ENCODE measurements around the gene ZFP36. TPM values are rescaled to one million over a fixed set of nuclear protein-coding genes. Genes with fewer than 3 reads are reported as not detected.
"Not testable (repeated sequence)": the region's sequence is repeated elsewhere in the genome, so short reads cannot be mapped to it uniquely, and the experiment has no call there.

Gene ZFP36
- total and polyA plus RNA-seq, 5 donors from 2014 or later, result 89.8 to 1,400 (median 116) TPM

DNA sequence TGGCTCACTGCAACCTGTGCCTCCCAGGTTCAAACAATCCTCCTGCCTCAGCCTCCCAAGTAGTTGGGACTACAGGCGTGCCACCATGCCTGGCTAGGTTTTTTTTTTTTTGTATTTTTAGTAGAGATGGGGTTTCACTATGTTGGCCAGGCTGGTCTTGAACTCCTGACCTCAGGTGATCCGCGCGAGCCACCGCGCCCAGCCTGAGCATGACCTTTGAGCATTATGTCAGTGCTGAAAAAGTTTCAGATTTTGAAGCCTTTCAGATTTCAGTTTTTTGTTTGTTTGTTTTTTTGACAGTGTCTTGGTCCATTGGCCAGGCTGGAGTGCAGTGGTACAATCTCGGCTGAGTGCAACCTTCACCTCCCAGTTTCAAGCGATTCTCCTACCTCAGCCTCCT is 44.6 kb downstream of the ZFP36 start:
- peak overlapping the region in 1 of 4 donors; percentile 28 for H3K4me3 Mint-ChIP-seq
- peaks cover 36% of the 10 kb centered on the region for H3K36me3 ChIP-seq (ENCODE audit: control insufficient read depth, insufficient read depth, low read length)
- peaks cover 43% of the 10 kb centered on the region for H3K36me3 Mint-ChIP-seq

More for the DNA sequence above, 44.6 kb downstream of the ZFP36 start:
- H3K27me3 Mint-ChIP-seq; H3K27me3 ChIP-seq (ENCODE audit: control insufficient read depth, insufficient read depth, low read length); H3K9me3 Mint-ChIP-seq; H3K9me3 ChIP-seq (ENCODE audit: control insufficient read depth in 2 of 2, low read length in 2 of 2); H3K27ac Mint-ChIP-seq; DNase-seq; H3K27ac ChIP-seq (ENCODE audit: insufficient read depth, low read length, poor library complexity, severe bottlenecking); H3K4me3 ChIP-seq (ENCODE audit: low read depth, low read length); ATAC-seq (ENCODE audit: low read depth in 2 of 2): not testable (repeated sequence)
- H3K4me1 ChIP-seq (ENCODE audit: control insufficient read depth, insufficient read depth, low read length, poor library complexity, severe bottlenecking), result peaks cover 41% of the 10 kb centered on the region
- H3K4me1 Mint-ChIP-seq, result peaks cover 23 to 69% (median 55%) of the 10 kb centered on the region in 4 donors

Other genes with a start within 250 kb of the ZFP36 start
- not detected for gene NCCRP1, start 209.9 kb upstream of the ZFP36 start, total RNA-seq
- not detected for gene NCCRP1, start 209.9 kb upstream of the ZFP36 start, polyA plus RNA-seq
- gene SYCN, start 202.6 kb upstream of the ZFP36 start, total RNA-seq, result not detected
- gene SYCN, start 202.6 kb upstream of the ZFP36 start, polyA plus RNA-seq, result not detected
- not detected for gene IFNL3, start 161.8 kb upstream of the ZFP36 start, total RNA-seq
- gene IFNL3, start 161.8 kb upstream of the ZFP36 start, polyA plus RNA-seq, result not detected
- gene IFNL4, start 158.0 kb upstream of the ZFP36 start, total RNA-seq, result not detected
- not detected for gene IFNL4, start 158.0 kb upstream of the ZFP36 start, polyA plus RNA-seq
- not detected for gene IFNL2, start 138.5 kb upstream of the ZFP36 start, total RNA-seq
- gene IFNL2, start 138.5 kb upstream of the ZFP36 start, polyA plus RNA-seq, result not detected
- not detected for gene IFNL1, start 110.4 kb upstream of the ZFP36 start, total RNA-seq
- not detected for gene IFNL1, start 110.4 kb upstream of the ZFP36 start, polyA plus RNA-seq
- gene LRFN1, start 86.0 kb upstream of the ZFP36 start, total RNA-seq, result 4.9 TPM
- gene LRFN1, start 86.0 kb upstream of the ZFP36 start, polyA plus RNA-seq, result 1 to 10 TPM; 2.1 to 4.9 (median 3.1) TPM
- gene GMFG, start 70.8 kb upstream of the ZFP36 start, total RNA-seq, result 512 TPM
- 1,000 to 10,000 TPM; 1,343 to 1,906 (median 1,706) TPM for gene GMFG, start 70.8 kb upstream of the ZFP36 start, polyA plus RNA-seq
- 78.9 TPM for gene SAMD4B, start 64.4 kb upstream of the ZFP36 start, total RNA-seq
- 1 to 10 TPM; 5.7 to 9.9 (median 6.5) TPM for gene SAMD4B, start 64.4 kb upstream of the ZFP36 start, polyA plus RNA-seq
- gene PAF1, start 15.7 kb upstream of the ZFP36 start, total RNA-seq, result 138 TPM
- 10 to 100 TPM; 35.0 to 46.7 (median 39.0) TPM for gene PAF1, start 15.7 kb upstream of the ZFP36 start, polyA plus RNA-seq
- gene MED29, start 15.5 kb upstream of the ZFP36 start, total RNA-seq, result 65.6 TPM
- gene MED29, start 15.5 kb upstream of the ZFP36 start, polyA plus RNA-seq, result 10 to 100 TPM; 53.6 to 61.4 (median 57.9) TPM
- gene PLEKHG2, start 5.8 kb downstream of the ZFP36 start, total RNA-seq, result 209 TPM
- 1 to 10 TPM; 1.3 to 3.9 (median 3.1) TPM for gene PLEKHG2, start 5.8 kb downstream of the ZFP36 start, polyA plus RNA-seq
- 2,708 TPM for gene RPS16, start 29.1 kb downstream of the ZFP36 start, total RNA-seq
- gene RPS16, start 29.1 kb downstream of the ZFP36 start, polyA plus RNA-seq, result 1,000 to 10,000 TPM; 1,440 to 2,367 (median 1,925) TPM
- 322 TPM for gene SUPT5H, start 38.7 kb downstream of the ZFP36 start, total RNA-seq
- gene SUPT5H, start 38.7 kb downstream of the ZFP36 start, polyA plus RNA-seq, result 10 to 100 TPM; 75.1 to 83.9 (median 82.8) TPM
- 45.3 TPM for gene TIMM50, start 74.0 kb downstream of the ZFP36 start, total RNA-seq
- 10 to 100 TPM; 35.4 to 47.4 (median 40.2) TPM for gene TIMM50, start 74.0 kb downstream of the ZFP36 start, polyA plus RNA-seq
- gene DLL3, start 92.1 kb downstream of the ZFP36 start, total RNA-seq, result 0.17 TPM
- gene DLL3, start 92.1 kb downstream of the ZFP36 start, polyA plus RNA-seq, result under 1 TPM in 1 of 4 donors, not detected in 3; 0.13 TPM
- gene SELENOV, start 108.3 kb downstream of the ZFP36 start, total RNA-seq, result not detected
- gene SELENOV, start 108.3 kb downstream of the ZFP36 start, polyA plus RNA-seq, result not detected
- 4.8 TPM for gene EID2B, start 126.0 kb downstream of the ZFP36 start, total RNA-seq
- 10 to 100 TPM in 3 of 4 donors, 1 to 10 TPM in 1; 7.3 to 11.3 (median 10.3) TPM for gene EID2B, start 126.0 kb downstream of the ZFP36 start, polyA plus RNA-seq
- gene EID2, start 133.3 kb downstream of the ZFP36 start, total RNA-seq, result 13.1 TPM
- 10 to 100 TPM; 20.2 to 32.7 (median 23.8) TPM for gene EID2, start 133.3 kb downstream of the ZFP36 start, polyA plus RNA-seq
- not detected for gene LGALS13, start 195.7 kb downstream of the ZFP36 start, total RNA-seq
- not detected for gene LGALS13, start 195.7 kb downstream of the ZFP36 start, polyA plus RNA-seq
- gene LGALS16, start 249.1 kb downstream of the ZFP36 start, total RNA-seq, result not detected
- gene LGALS16, start 249.1 kb downstream of the ZFP36 start, polyA plus RNA-seq, result not detected